B cell (primary cell): Measurements from ENCODE around the gene PHB1.

Source experiments
- CTCF ChIP-seq: fragments of 200-600 bp; IDR thresholded peaks from one replicate; pipeline ENCODE4 v1.8.0; 2022; ENCODE audit warnings: antibody characterized with exemption, mild to moderate bottlenecking
- EZH2 ChIP-seq: IDR thresholded peaks from 2 replicates; pipeline ENCODE4 v1.6.1; 2012; ENCODE audit warnings: borderline replicate concordance, low read depth, mild to moderate bottlenecking, moderate library complexity, low read length; ENCODE audit not compliant: insufficient read depth, poor library complexity, severe bottlenecking

GRCh38 chr17:49447628-49448302 is 33.1 kb upstream of the PHB1 start:
- TF ChIP-seq CTCF (no peak), EZH2 (no peak)
